Measurements from ENCODE around the gene FRMPD1.

DNA sequence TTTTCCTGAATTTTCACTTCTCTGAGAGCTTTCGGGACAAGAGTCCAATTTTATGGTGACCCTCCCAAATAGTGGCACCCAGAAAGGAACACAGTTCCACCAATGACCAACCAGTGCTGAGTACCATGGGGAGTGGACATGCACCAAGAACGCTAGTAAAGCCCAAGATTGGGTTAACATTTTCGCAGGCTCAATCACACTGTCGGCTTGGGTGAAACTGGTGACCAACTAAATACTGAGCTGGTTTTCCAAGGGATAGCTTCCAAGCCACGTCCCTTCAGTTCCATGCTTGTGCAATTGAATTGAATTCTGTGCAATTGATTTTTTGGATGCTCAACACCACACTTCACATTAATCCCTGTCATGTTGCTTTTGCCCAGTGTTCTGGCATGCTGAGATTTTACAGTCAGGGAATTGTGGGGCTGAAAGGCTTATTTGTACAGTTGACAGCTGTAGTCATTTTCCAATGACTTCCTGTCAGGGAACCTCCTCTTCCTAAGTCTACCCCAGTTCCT is 65.3 kb downstream of the FRMPD1 start:
- TF ChIP-seq MAX (IDR thresholded peaks at IDR 0.05): no peak
- no peak for TF ChIP-seq NFIC (IDR thresholded peaks at IDR 0.05)
- TF ChIP-seq EP300 (IDR thresholded peaks at IDR 0.05; ENCODE audit: borderline replicate concordance): no peak
- no peak for TF ChIP-seq YY1 (IDR thresholded peaks at IDR 0.05; ENCODE audit: low read depth)
